Heart right ventricle (tissue), 16 donors: ENCODE data around the gene GPX5. TPM values are rescaled to one million over a fixed set of nuclear protein-coding genes. Genes with fewer than 3 reads are reported as not detected.

ENCODE experiments used
- ATAC-seq, 8 donors: fragments of 200-7000 bp; cut with Tn5 transposase; one replicate each; pipeline ENCODE4 v1.9.1; 2020; ENCODE audit warnings: mild to moderate bottlenecking in 8 of 8, moderate library complexity in 8 of 8, moderate number of reproducible peaks in 1 of 8
- DNase-seq, 2 donors: peaks; one replicate each; pipeline ENCODE4 v3.0.0-alpha.2; 2020
- H3K27ac ChIP-seq, 10 donors: fragments of 200-600 bp; sonication (generic) in 2 of 10; one replicate each; pipeline versions ENCODE4 v1.5.0 to v1.8.0; 2020 to 2022; ENCODE audit warnings: mild to moderate bottlenecking in 3 of 10
- H3K27me3 ChIP-seq, 7 donors: fragments of 200-600 bp; one replicate each; pipeline ENCODE4 v1.8.0; 2021 to 2022; ENCODE audit warnings: mild to moderate bottlenecking in 2 of 7
- H3K36me3 ChIP-seq, 9 donors: fragments of 200-600 bp; sonication (generic) in 1 of 9; one replicate each; pipeline versions ENCODE4 v1.5.0 to v1.8.0; 2020 to 2022; ENCODE audit warnings: mild to moderate bottlenecking in 2 of 9
- H3K4me1 ChIP-seq, 9 donors: fragments of 200-600 bp; sonication (generic) in 1 of 9; one replicate each; pipeline versions ENCODE4 v1.5.0 to v1.8.0; 2020 to 2022; ENCODE audit warnings: mild to moderate bottlenecking in 4 of 9
- H3K4me3 ChIP-seq, 10 donors: fragments of 200-600 bp; sonication (generic) in 2 of 10; one replicate each; pipeline versions ENCODE4 v1.5.0 to v1.8.0; 2020 to 2022; ENCODE audit warnings: mild to moderate bottlenecking in 7 of 10, moderate library complexity in 2 of 10
- H3K9me3 ChIP-seq, 11 donors: fragments of 200-600 bp in 10 of 11; sonication (generic) in 2 of 11; one replicate each; pipeline versions ENCODE4 v1.5.0 to v1.8.0; 2013 to 2022; ENCODE audit warnings: mild to moderate bottlenecking in 2 of 11, control low read depth in 1 of 11, moderate library complexity in 1 of 11
- CTCF ChIP-seq, 9 donors: fragments of 200-600 bp; sonication (generic) in 2 of 9; IDR thresholded peaks; one replicate each; pipeline versions ENCODE4 v1.5.0 to v1.8.0; 2021 to 2022; ENCODE audit warnings: antibody characterized with exemption in 9 of 9, mild to moderate bottlenecking in 5 of 9, moderate library complexity in 1 of 9
- WGBS, 2 donors: extraction: QIAGEN DNeasy Blood & Tissue Kit; methylation state at CpG; one replicate each; pipeline ENCODE4 v1.1.7; 2013; ENCODE audit warnings: inconsistent platforms in 1 of 2; 5-methylcytosine and 5-hydroxymethylcytosine counted together
- intact Hi-C, 10 donors: fragments of 100-400 bp; cut with DNase I; formaldehyde crosslinking; loops; one replicate each; pipeline versions ENCODE4 v1.11.1 to v1.14.2; 2022
- polyA plus RNA-seq, 2 donors: library from polyadenylated mRNA; stranded (reverse); fragments of 200-250 nt; gene quantifications; one replicate each; pipeline ENCODE4 v1.2.3, GENCODE V29; 2013
- total RNA-seq, 10 donors: library from RNA; stranded (reverse); fragmentation: NEBNext Ultra II Directional in 3 of 10; extraction: Animal tissue kit (Norgen Biotek cat#: 25700) in 3 of 10; gene quantifications; one replicate each; pipeline versions ENCODE4 v1.2.1 to v1.2.4, GENCODE V29; 2021 to 2023
- donor health status: Arrhythmogenic right ventricular cardiomyopathy.
- donor health status: ischemic (EF 13 %, LVEDD 7.1; RV severe dilation, severe dysfunction).
- donor health status: healthy with polysubstance abuse.
- donor health status: DM: no; HTN: yes; CAD: no.
- donor health status: DM: no; HTN: no; CAD: no.
- donor health status: ischemic (EF 25% LVEDD 6.9; RV normal size, moderate dysfunction).
- donor health status: ischemic (EF 25% LVEDD 5.7; RV mildly dilated, moderate dysfunction).
- donor health status: healthy.
- donor health status: DM: yes; HTN: yes; CAD: no.
- donor health status: Ischemic cardiomyopathy.
- donor health status: ischemic (EF 35%, LVEDD 5.7; RV mildly dilated, moderate dysfunction).
- donor health status: nonischemic (EF 11% LVEDD 7.7; RV severe dilation, severe dysfunction).
- donor health status: DM: yes; HTN: yes; CAD: no.
- donor health status: PGD.
- donor health status: ischemic (EF 29% LVEDD 5.4; RV normal size, mild dysfunction).
- donor health status: nonischemic (EF 23%, LVEDD 6.1; RV moderate dilation, normal function).

The GPX5 gene
- total and polyA plus RNA-seq, 12 donors: not detected

- Histone ChIP-seq H3K4me1 (no peaks in the 10 kb centered on the region), H3K27me3 (peaks cover 0 to 68% (median 36%) of the 10 kb centered on the region in 7 donors), H3K36me3 (no peaks in the 10 kb centered on the region), H3K4me3 (peak overlapping the region in 7 of 10 donors; percentile 14 to 35 (median 27)), H3K27ac (no peak overlapping the region), H3K9me3 (no peaks in the 10 kb centered on the region)
- intact Hi-C loops: no loop called here
- 10 to 18% methylated on average over 25 of the region's 25 CpGs for WGBS, 2 donors
- no peak for DNase-seq
- peak in 1 of 8 donors; percentile 63 for ATAC-seq
- no peak for TF ChIP-seq CTCF (IDR thresholded peaks at IDR 0.05)
These were observed 28.6 kb downstream of the GPX5 start for GRCh38 chr6:28553986-28554881.

GRCh38 chr6:28555136-28555535, 29.5 kb downstream of the GPX5 start:
- H3K4me1 ChIP-seq: no peaks in the 10 kb centered on the region
- WGBS, 2 donors: 64 to 80% methylated on average over 2 of the region's 2 CpGs
- DNase-seq (no peak), ATAC-seq (no peak)
- no peak for TF ChIP-seq CTCF (IDR thresholded peaks at IDR 0.05)
- H3K27ac ChIP-seq: no peak overlapping the region
- no peak overlapping the region for H3K4me3 ChIP-seq
- H3K9me3 ChIP-seq: no peaks in the 10 kb centered on the region
- peaks cover 0 to 75% (median 36%) of the 10 kb centered on the region in 7 donors for H3K27me3 ChIP-seq
- intact Hi-C loops: no loop called here
- H3K36me3 ChIP-seq: no peaks in the 10 kb centered on the region

GRCh38 chr6:28558629-28559028, 32.9 kb downstream of the GPX5 start:
- Histone ChIP-seq H3K9me3 (no peaks in the 10 kb centered on the region), H3K4me1 (no peaks in the 10 kb centered on the region), H3K4me3 (no peak overlapping the region), H3K27me3 (peaks cover 0 to 73% (median 19%) of the 10 kb centered on the region in 7 donors), H3K36me3 (no peaks in the 10 kb centered on the region), H3K27ac (no peak overlapping the region)
- intact Hi-C loops: no loop called here
- WGBS, 2 donors: 62 to 64% methylated on average over 3 of the region's 3 CpGs
- ATAC-seq (no peak), DNase-seq (no peak)
- TF ChIP-seq CTCF (IDR thresholded peaks at IDR 0.05): no peak

GRCh38 chr6:28563430-28564095, 37.9 kb downstream of the GPX5 start:
- DNase-seq: no peak
- no peaks in the 10 kb centered on the region for H3K9me3 ChIP-seq
- intact Hi-C loops: no loop called here
- H3K4me1 ChIP-seq: no peaks in the 10 kb centered on the region
- TF ChIP-seq CTCF (IDR thresholded peaks at IDR 0.05): no peak
- 50 to 53% methylated on average over 3 of the region's 3 CpGs for WGBS, 2 donors
- H3K27me3 ChIP-seq: peaks cover 0 to 73% (median 19%) of the 10 kb centered on the region in 7 donors
- no peak for ATAC-seq
- H3K4me3 ChIP-seq: no peak overlapping the region
- H3K27ac ChIP-seq: no peak overlapping the region
- no peaks in the 10 kb centered on the region for H3K36me3 ChIP-seq
